ENCODE measurements around the gene CHST14. TPM values are rescaled to one million over a fixed set of nuclear protein-coding genes. Genes with fewer than 3 reads are reported as not detected.

Gene CHST14
- total and polyA plus RNA-seq, 7 donors = 2.5 to 5.3 (median 4.1) TPM

- WGBS, 3 donors = 84 to 92% (median 85%) methylated on average over 44 to 47 of the region's 47 CpGs
Observed at GRCh38 chr15:40489274-40490175, 18.7 kb downstream of the CHST14 start.

DNA sequence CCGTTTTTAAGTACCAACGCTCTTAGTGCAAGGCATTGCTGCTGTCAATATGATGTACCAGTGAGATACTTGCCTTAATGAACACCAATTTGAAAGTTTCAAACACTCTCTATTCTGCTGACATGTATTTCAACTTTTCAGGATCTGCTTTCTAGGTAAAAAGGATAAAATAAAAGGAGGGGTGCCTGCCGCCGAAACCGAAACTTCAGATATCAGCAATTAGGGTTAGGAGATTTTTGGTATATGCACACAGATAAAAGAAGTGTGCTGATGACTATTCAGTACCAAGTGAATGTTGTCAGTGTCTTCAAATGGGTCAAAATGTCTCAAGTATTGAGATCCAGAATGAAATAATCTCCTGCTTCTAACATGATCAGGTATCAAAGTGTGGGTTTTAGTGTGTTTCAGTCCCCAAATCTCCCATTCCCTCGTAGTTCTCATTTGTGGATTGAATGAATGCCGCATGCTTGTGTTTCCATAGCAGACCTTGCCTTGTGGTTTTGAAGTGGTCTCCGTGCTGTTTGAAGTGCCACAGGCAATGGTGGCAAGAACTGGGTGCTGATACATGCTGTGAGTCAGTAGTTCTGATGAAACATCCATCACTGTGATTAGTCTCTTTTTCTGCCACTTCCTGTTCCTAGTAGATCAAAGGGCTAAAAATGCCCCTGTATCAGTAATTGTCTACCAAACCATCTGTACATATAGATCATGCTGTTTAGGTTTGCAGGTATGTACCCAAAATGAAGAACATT is 22.5 kb downstream of the CHST14 start:
- ATAC-seq = no peak
- no peak for DNase-seq
- Histone ChIP-seq H3K9me3 (no peaks in the 10 kb centered on the region), H3K36me3 (ENCODE audit: insufficient read depth in 1 of 2, low read depth in 1 of 2) (no peaks in the 10 kb centered on the region), H3K27ac (no peak overlapping the region), H3K4me1 (no peaks in the 10 kb centered on the region), H3K27me3 (ENCODE audit: insufficient read depth in 3 of 3, low read length in 2 of 3) (no peaks in the 10 kb centered on the region), H3K4me3 (no peak overlapping the region)
- WGBS, 3 donors = 84 to 89% (median 88%) methylated on average over 8 of the region's 8 CpGs
- no peak for TF ChIP-seq CTCF (IDR thresholded peaks at IDR 0.05)
- intact Hi-C loops (cut with DNase I) = no loop called here

More at GRCh38 chr15:40489274-40490175, 18.7 kb downstream of the CHST14 start:
- H3K4me1 ChIP-seq = no peaks in the 10 kb centered on the region
- H3K36me3 ChIP-seq (ENCODE audit: insufficient read depth in 1 of 2, low read depth in 1 of 2) = no peaks in the 10 kb centered on the region
- ATAC-seq (no peak), DNase-seq (no peak)
- no peak overlapping the region for H3K4me3 ChIP-seq
- no peak for TF ChIP-seq CTCF (IDR thresholded peaks at IDR 0.05)
- intact Hi-C loops (cut with DNase I) = no loop called here
- H3K27me3 ChIP-seq (ENCODE audit: insufficient read depth in 3 of 3, low read length in 2 of 3) = no peaks in the 10 kb centered on the region
- H3K9me3 ChIP-seq = no peaks in the 10 kb centered on the region
- no peak overlapping the region for H3K27ac ChIP-seq

DNA sequence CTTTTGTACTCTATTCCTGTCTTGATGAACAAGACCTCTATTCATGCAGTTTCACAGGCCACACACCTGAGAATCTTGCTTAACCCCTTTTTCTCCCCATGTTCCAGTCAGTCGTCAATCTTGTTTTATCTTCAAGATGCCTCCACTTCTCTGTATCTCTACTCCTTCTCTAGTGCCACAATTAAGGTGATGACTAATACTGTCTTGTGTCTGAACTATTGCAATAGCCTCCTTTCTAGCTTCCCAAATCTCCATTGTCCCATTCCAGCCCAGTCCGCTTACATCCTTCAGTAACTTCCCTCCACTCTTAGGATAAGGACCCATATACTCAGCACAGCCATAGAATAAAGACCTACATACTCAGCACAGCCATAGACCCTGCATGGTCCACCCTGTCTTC is 24.7 kb downstream of the CHST14 start:
- TF ChIP-seq CTCF (IDR thresholded peaks at IDR 0.05) = no peak
- intact Hi-C loops (cut with DNase I) = no loop called here
- 94 to 100% (median 100%) methylated on average over 2 of the region's 2 CpGs for WGBS, 3 donors
- Histone ChIP-seq H3K27ac (no peak overlapping the region), H3K4me3 (no peak overlapping the region), H3K36me3 (ENCODE audit: insufficient read depth in 1 of 2, low read depth in 1 of 2) (no peaks in the 10 kb centered on the region), H3K4me1 (no peaks in the 10 kb centered on the region), H3K9me3 (no peaks in the 10 kb centered on the region), H3K27me3 (ENCODE audit: insufficient read depth in 3 of 3, low read length in 2 of 3) (no peaks in the 10 kb centered on the region)
- DNase-seq = no peak
- no peak for ATAC-seq

GRCh38 chr15:40498418-40498817 is 27.6 kb downstream of the CHST14 start:
- 74 to 82% (median 76%) methylated on average over 5 of the region's 5 CpGs for WGBS, 3 donors
- H3K27me3 ChIP-seq (ENCODE audit: insufficient read depth in 3 of 3, low read length in 2 of 3) = no peaks in the 10 kb centered on the region

More at GRCh38 chr15:40498418-40498817, 27.6 kb downstream of the CHST14 start:
- intact Hi-C loops (cut with DNase I) = no loop called here
- Histone ChIP-seq H3K27ac (no peak overlapping the region), H3K9me3 (no peaks in the 10 kb centered on the region), H3K4me1 (no peaks in the 10 kb centered on the region), H3K36me3 (ENCODE audit: insufficient read depth in 1 of 2, low read depth in 1 of 2) (no peaks in the 10 kb centered on the region), H3K4me3 (no peak overlapping the region)
- no peak for DNase-seq
- no peak for ATAC-seq
- TF ChIP-seq CTCF (IDR thresholded peaks at IDR 0.05) = no peak

All from psoas muscle (tissue), 8 donors.